ENCODE results near the gene SLC11A2.
A peak's percentile ranks its signal among the peaks of the same experiment; 100 is the strongest.
"Not testable (repeated sequence)": the region's sequence is repeated elsewhere in the genome, so short reads cannot be mapped to it uniquely, and the experiment has no call there.

Gene SLC11A2

DNA sequence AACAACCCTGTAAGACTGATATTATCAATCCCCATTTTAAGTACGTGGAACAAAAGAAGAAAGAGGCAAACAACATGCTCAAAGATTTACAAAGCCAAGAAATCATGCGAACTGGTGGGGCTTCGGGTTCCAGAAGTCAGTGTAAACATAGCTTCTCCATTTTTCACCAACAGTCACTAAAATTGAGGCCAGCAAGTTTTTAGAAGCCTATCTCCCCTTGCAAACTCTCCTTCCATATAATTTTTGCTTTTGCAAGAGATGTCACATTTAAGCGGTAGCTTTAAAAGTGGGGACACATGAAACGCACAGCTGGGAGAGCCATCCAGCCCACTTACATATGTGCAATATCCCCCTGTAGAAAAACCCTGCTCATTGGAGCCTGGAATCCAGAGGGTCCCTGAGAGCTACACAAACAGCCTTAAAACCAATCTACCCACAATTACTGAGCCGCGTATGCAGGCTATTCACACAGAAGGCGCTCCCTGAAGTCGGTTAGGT, 797 bp downstream of the SLC11A2 start:
- peak in 1 of 2 donors; percentile 33 for DNase-seq

DNA sequence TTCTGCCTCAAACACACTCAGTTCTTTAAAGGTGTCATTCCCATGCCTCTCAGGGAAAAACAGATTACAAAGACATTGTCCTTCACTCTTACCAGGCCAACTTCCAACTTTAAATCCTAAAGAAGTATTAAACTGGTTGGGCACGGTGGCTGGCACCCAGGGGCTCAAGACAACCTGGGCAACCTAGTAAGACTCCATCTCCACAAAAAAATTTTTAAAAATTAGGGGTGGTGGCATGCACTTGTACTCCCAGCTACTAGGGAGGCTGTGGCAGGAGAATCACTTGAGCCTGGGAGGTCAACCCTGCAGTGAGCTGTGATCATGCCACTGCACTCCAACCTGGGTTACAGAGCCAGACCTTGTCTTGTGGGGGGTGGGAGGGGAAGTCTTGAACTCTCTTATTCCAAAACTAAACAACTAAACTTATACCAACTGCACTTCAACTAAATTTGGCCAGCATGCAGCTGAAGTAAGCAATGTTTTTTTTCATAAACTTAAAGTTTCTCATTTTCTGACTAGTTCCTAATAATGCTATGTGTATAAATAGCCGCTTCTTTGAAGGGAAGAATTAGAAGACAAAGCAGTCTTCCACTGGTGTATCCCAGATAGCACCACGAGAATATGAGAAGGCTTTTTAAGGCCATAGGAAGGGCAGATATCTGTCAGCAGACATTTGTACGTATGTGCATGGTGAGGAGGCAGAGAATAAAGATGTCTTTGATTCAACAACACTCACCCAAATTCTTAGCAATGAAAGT, 2.4 kb downstream of the SLC11A2 start:
- DNase-seq: no peak

DNA sequence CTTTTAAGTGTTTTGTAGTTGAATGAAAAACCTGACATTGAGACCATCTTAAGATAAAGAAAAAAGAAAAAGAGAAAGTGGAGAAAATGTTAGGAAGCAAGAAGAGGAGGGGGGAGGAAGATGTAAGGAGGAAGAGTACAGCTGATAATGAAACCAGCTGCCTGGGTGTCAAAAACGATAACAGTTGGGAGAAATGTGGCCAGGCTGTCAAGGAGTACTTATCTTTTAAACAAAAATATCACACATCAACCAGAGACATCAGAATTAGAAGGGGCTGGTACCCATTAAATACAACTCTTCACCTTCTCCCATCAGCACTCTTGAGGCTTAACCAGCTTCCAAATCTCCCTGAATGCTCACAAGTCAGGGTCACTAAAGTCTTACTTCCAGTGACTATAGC, 4.5 kb downstream of the SLC11A2 start:
- no peak for DNase-seq

DNA sequence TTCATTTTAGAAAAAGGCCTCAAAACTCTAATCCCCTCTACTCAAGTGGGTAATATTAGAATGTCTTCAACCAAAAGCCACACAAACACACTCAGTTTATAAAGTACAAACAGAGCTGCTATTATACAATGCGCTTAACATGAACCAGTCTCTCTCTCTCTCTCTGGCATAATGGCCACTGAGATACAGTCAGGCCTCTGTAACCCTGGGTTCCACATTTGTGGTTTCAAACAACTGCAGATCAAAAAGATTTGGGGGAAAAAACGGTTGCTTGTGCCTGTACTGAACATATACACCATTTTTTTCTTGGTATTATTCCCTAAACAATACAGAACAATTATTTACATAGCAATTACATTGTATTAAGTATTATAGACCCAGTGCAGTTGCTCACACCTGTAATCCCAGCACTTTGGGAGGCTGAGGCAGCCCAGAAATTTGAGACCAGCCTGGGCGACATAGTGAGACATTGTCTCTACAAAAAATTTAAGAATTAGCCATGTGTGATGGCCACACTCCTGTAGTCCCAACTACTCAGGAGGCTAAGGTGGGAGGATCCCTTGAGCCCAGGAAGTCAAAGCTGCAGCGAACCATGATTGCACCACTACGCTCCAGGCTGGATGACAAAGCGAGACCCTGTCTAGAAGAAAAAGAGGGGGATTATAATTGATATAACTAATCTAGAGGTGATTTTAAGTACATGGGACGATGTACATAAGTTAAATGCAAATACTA, 5.6 kb downstream of the SLC11A2 start:
- DNase-seq: peak in 1 of 2 donors; percentile 84

DNA sequence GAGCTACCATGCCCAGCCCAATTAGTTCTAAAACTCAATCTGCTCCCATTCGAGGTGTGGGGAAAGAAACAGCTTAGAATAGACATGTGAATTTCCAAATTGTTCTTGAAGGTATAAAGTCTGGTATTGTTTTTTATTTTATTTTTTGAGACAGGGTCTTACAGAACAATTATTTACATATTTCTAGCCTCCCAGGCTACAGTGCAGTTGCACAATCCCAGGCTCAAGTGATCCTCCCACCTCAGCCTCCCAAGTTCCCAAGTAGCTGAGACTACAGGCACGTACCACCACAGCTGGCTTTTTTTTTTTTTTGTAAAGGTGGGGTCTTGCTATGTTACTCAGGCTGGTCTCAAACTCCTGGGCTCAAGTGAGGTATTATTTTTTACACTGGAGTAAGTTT, 6.3 kb downstream of the SLC11A2 start:
- no peak for DNase-seq

DNA sequence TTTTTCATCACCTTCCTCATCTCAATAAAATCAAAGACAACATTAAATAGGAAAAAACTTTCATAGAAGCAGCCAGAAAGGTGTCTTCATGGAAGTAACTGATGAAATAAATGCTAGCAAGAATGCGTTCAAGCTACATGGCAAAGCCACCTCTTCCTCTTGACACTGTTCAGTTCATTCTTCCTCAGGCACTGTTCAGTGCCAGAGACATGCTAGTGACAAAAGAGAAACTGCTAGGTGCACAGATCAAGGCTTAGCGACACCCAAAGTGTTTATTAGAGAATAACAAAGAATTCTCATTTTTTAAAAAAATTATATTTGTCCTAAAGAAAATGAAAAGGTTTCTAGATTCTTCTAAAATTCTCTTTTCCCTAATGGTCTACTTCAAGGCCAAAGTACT, 7.2 kb downstream of the SLC11A2 start:
- no peak for DNase-seq

DNA sequence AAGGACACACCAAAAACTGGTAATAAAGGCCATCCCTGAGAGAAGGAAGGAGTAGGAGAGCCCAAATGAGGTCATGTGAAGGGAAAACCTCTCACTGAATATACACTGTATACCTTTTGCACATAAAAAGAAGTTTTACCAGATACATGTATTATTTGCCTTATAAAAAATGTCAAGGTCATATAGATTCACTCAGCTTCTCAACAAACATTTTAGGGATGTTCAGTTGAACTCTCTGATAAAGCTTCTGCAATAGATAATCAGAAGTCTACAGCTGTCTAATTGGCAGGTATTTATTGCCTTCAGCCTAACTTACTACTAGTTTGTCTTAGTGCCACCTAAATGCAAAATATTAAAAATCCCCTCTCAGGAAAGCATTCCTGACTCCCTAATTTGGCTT, 8.7 kb downstream of the SLC11A2 start:
- DNase-seq: no peak

DNA sequence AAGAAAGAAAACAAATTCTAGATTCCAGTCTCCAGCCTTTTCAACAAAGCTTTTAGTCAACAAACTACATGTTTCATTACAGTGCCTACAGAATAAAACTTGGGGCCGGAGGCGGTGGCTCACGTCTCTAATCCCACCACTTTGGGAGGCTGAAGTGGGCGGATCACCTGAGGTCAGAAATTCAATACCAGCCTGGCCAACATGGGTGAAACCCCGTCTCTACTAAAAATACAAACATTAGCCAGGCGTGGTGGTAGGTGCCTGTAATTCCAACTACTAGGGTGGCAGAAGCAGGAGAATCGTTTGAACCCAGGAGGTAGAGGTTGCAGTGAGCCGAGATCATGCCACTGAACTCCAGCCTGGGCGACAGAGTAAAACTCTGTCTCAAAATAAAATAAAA, 11.7 kb downstream of the SLC11A2 start:
- not testable (repeated sequence) for DNase-seq

DNA sequence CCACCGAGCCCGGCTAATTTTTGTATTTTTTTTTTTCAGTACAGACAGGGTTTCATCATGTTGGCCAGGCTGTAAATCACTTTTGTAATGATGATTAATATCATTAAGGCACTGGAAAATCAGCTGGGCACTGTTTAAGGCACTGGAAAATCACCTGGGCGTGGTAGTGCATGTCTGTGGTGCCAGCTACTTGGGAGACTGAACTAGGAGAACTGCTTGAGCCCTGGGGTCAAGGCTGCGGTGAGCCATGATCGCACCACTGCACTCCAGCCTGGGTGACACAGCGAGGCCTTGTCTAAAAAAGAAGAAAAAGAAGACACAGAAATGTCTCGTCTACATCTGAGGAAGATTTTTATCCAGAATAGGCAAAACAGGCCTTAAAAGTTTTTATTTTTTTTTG, 12.7 kb downstream of the SLC11A2 start:
- no peak for DNase-seq

DNA sequence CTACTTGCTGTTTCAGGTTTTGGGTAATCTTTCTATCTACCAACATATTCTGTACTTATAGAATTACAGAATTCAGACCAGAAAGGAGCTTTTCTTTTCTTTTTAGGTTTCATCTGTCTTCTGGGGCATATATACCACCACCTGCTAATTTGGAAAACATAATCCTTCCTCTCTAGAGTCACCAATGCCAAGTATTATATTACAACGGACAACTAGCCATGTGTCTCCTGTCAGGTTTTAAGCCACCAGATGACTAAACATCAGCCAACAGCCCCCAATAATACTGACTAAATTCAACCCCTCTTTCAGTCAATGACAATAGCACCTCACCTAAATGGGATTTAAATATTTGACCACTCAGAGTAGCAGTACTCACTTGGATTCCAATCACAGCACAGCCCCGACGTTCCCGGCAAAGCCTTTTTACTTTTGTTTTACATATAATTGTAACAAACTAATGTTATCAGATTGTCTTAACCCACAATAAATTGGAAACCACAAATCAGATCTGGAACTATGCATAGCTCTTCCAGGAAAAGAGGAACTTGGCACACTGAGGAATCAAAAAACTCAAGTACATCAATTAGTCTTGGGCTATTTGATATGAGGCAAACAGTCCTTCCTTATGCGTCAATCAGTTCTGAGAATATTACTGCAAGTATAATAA, 13.5 kb downstream of the SLC11A2 start:
- DNase-seq: no peak

DNA sequence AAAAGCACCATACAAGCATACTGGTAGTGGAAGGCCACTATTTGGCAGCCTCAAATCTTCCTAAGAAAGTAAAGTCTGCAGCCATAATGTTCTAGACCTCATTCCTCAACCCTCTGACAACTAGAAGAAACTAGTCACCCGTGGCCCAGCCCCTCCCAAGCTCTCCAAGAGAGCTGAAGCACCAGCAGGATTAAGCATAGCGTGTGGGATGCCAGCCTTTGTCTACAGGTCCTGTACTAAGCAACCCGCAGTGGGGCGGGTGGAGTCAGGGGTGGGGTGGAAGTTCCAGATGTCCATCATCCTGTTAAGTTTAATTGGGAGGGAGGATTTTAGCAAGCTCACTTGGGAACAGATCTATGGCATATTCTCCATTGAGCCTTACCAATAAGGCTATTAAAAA, 14.2 kb downstream of the SLC11A2 start:
- DNase-seq: no peak

DNA sequence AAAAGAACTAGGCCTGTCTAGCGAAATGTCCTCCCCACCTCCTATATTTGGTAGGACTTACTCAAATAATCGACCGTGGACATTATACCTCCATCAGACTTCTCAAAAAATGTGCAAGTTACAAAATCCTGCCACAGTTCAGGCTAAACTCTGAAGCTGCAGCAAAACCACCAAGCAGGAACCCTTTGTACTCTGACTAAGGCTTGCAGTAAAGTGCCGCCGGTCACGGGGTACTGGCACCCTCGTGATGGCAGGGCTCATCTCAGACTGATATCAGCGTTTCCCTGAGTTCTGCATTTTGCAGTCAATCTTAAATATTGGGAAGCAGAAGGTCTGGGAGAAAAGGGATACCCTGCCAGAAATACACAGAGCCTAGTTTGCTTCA, 17.1 kb downstream of the SLC11A2 start:
- peak; percentile 82 to 83 for DNase-seq

DNA sequence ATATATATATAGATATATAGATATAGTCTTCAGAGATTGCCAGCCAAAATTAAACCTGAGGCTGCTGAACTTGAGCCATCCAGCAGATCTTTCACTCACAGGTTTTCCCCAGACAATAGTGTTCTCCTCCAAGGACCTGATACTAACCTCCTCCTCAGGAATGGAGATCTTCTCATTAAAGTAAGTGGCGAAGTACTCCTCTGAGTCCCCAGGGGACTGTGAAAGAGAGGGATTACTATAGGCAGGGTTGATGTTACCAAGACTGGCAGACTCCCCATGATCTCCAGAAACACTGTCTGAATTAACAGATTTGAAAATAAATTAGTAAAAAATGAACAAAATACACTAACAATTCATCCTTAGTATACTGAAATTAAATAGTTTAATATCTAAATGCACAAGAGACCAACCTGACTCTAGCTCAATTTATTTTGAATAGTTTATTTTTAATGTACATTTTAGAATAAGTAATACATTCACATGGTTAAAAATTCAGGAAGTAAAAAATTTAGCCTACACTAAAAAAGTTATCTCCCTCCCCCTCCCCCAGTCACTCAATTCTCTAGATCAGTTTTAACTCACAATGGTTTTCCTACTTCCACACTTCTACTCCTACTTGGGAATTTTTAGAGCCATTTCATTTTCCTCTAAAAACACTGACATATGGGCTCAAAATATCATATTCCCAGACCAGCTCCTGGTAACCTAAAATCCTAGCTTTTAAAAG, 17.7 kb downstream of the SLC11A2 start:
- DNase-seq: no peak

DNA sequence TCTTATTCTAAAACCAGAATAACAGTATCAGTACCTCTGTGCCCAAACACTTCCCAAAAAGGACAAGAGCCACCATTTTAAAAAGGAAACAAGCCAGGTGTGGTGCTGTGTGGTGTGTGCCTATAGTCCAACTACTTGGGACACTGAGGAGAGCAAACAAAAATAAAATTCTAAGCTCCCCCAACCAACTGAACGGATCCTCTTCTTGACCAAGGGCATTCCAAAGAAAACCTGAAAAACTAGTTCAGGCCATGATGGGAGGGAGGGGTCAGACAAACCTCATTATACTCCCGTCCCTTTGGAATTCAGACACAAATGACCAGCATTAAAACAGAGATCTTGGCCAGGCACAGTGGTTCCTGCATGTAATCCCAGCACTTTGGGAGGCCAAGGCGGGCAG, 20.5 kb downstream of the SLC11A2 start:
- no peak for DNase-seq

DNA sequence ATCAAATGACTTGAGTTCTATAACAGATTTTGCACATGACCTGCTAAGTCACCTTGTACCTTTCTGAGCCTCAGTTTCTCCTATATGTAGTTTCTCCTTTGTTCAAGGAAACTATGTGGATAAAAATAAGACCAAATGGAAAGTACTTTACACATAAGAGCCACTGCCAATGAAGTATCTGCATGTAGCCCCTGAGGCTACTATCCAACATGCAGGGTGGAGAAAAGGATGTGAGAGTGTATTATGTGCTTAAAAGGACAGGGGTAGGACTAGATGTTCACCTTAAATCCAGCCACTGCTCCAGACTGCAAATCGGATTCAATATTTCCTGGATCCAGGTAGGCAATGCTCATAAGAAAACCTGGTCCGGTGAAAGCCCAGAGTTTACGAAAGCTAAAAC, 21.2 kb downstream of the SLC11A2 start:
- DNase-seq: no peak

DNA sequence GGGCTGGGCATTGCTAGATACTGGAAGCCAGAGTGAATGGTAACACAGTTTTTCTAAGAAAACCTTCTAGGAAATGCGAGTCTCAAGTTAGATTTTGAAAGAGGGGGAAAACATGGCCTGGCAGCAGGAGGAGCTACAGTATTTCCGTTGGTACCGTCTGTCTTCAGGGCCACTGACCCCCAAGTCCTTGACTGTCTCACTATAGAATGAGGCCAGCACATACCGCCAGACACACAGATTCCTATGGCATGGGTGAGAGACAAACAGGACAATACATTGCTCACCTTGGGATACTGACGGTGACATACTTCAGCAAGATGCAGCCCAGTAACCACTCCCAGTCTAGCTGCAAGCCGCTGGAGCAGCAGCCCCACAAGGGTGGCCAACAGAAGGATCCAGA, 21.7 kb downstream of the SLC11A2 start:
- DNase-seq: no peak

DNA sequence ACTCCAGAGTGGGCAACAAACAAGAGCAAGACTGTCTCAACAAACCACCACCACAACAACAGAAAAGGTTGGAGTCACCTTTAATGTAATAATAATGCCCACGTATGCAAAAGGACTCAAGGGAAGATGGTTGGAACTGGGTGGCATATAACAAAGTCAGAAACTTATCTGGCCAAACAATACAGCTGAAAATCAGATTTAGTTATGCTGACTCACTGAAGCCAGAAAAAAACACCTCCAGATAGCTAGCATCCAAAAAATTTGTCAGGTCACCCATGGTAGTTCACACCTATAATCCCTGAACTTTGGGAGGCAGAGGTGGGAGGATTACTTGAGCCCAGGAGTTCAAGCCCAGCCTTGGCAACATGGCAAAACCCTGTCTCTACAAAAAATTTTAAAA, 24.4 kb downstream of the SLC11A2 start:
- DNase-seq: no peak

DNA sequence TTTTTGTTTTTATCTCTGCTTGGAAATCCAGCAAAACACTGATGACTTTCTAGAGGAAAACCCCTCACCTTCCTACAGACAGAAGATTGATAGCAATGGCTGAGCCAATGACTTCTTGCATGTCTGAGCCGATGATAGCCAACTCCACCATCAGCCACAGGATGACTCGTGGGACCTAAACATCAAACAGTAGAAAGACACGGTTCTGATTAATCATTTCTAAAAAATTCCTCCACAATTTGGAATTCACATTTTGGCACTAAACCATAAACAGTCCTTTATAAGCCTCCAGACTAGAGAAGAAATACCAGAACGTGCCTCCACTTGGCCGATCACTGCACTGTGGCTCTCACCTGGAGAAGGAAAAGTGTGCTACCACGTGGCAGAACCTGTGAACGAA, 25.9 kb downstream of the SLC11A2 start:
- no peak for DNase-seq

DNA sequence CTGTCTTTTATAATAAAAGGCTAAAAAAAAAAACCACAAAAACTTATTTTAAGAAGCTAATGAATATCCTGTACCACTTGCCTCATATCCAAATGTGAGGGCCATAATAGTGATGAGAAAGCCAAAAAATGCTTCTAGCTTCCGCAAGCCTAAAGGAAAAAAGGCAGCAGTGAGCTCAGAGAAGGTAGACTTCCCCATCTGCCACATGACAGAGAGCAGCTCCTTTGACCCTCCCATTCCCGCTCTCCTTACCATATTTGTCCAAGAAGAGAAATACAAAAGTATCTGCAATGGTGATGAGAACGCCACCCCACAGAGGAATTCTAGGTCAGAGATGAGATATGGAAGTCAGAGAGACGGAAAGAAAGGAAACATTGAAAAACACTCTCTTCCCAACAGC, 27.1 kb downstream of the SLC11A2 start:
- DNase-seq: no peak

DNA sequence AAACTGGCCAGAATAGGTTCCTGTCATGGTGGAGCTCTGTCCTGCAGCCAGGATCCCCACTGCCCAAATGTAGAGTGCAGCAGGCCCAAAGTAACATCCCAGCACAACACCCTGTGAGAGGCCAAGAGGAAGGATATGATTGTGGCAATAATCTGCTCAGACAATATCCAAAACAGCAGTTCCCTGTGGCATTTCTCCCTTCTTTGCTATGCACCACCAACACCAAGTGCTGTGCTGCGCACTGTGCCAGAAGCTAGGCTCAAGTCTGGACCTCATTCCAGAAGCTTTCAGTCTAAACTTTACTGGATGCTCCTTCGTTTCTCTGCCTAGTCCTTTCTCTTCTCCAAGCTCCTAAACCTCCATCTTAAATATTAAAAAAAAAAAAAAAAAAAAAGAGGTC, 33.4 kb downstream of the SLC11A2 start:
- no peak for DNase-seq

DNA sequence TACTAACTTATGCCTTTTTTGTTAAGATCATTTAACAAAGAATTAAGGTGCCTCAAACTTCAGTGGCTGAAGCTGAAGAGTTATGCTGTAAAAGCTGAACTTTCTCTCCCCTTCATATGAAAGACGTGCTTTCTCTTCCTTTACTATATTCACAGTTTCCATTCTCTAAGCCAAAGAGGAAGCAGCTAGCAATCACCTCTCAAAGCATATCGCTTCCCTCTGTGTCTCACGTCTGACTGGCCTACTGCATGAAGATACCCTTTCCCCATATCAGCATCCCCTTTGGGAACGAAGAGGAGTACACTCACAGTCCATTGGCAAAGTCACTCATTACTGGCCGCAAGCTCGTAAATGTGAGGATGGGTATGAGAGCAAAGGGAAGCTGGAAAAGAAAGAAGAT, 34.9 kb downstream of the SLC11A2 start:
- DNase-seq: no peak

DNA sequence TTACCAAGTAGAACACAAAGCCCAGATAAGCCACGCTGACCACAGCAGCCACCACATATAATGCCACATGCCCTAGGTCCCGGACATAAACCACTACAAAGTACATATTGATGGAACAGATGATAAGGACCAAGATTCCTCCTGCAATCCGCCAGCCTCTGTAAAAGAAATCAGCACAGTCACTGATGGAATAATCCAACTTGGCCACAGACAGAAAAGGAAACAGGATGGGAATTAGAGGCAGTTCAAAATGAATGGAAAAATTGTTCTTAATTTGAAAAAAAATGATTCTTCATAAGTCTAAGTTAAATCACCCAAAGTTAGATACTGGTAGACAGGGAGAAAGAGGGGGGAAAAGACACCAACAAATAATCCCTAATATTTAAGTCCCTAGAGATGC, 35.4 kb downstream of the SLC11A2 start:
- DNase-seq: no peak

DNA sequence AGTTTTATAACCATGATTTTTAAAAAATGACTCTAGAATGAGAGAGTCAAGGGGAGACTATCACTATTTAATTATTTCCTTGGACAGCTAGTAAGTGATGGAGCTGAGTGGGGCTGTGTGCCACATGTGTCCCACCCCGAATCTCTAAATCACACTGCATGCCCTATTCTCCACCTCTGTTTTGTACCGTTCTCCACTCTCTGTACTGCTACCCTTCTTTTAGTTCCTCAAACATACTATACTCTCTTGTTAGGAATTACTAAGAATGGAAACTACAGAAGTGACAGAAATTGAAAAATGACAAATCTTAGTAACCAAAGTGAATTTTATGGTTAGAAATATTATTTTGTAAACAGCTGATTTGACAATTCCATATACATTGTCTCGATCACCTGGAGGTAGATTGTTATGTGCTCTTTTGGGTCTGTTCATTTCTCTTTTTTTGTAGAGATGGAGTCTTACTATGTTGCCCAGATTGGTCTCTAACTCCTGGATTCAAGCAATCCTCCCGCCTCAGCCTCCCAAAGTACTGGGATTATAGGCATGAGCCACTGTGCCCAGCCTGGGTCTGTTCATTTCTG, 35.9 kb downstream of the SLC11A2 start:
- DNase-seq: no peak
